Natural killer cell (primary cell): Measurements from ENCODE around the gene COMMD3. TPM values are rescaled to one million over a fixed set of nuclear protein-coding genes. Genes with fewer than 3 reads are reported as not detected.

ENCODE experiments used
- ATAC-seq, 3 donors: fragments of 150-1000 bp in 2 of 3; fragments of 200-7000 bp in 1 of 3; cut with Tn5 transposase; 1 replicate in 1 of 3; 2 replicates in 2 of 3; pipeline ENCODE4 v1.10.0; 2021; ENCODE audit warnings: mild to moderate bottlenecking in 2 of 3, moderate library complexity in 2 of 3
- DNase-seq, 2 donors: peaks; one replicate each; pipeline versions ENCODE4 v3.0.0 to v3.0.0-alpha.2; 2013 to 2021; ENCODE audit warnings: mixed read lengths in 1 of 2
- H3K27ac ChIP-seq: one replicate; pipeline ENCODE4 v1.5.1; 2013; ENCODE audit warnings: mild to moderate bottlenecking, low read length
- H3K27me3 ChIP-seq: one replicate; pipeline ENCODE4 v1.6.1; 2013; ENCODE audit warnings: low read length; ENCODE audit not compliant: control insufficient read depth, insufficient read depth
- H3K36me3 ChIP-seq: one replicate; pipeline ENCODE4 v1.6.1; 2013; ENCODE audit warnings: low read length; ENCODE audit not compliant: control insufficient read depth, insufficient read depth
- H3K4me1 ChIP-seq: one replicate; pipeline ENCODE4 v1.6.1; 2013; ENCODE audit warnings: low read length; ENCODE audit not compliant: control insufficient read depth, insufficient read depth
- H3K4me3 ChIP-seq: one replicate; pipeline ENCODE4 v1.5.1; 2013; ENCODE audit warnings: low read length
- H3K9me3 ChIP-seq: one replicate; pipeline ENCODE4 v1.6.1; 2013; ENCODE audit warnings: low read length; ENCODE audit not compliant: control insufficient read depth, insufficient read depth
- H3K27ac Mint-ChIP-seq, 2 donors: one replicate each; pipeline ENCODE4 v1.8.0; 2022; ENCODE audit warnings: mild to moderate bottlenecking in 2 of 2, mixed read lengths in 2 of 2, moderate library complexity in 1 of 2
- H3K27me3 Mint-ChIP-seq, 2 donors: one replicate each; pipeline ENCODE4 v1.8.0; 2022; ENCODE audit warnings: low read depth in 2 of 2, mixed read lengths in 2 of 2
- H3K36me3 Mint-ChIP-seq: one replicate; pipeline ENCODE4 v1.8.0; 2022; ENCODE audit warnings: mixed read lengths
- H3K4me1 Mint-ChIP-seq, 2 donors: one replicate each; pipeline ENCODE4 v1.8.0; 2022; ENCODE audit warnings: mixed read lengths in 2 of 2
- H3K4me3 Mint-ChIP-seq: one replicate; pipeline ENCODE4 v1.8.0; 2022; ENCODE audit warnings: mild to moderate bottlenecking, moderate library complexity, mixed read lengths
- H3K9me3 Mint-ChIP-seq, 2 donors: one replicate each; pipeline ENCODE4 v1.8.0; 2022; ENCODE audit warnings: mixed read lengths in 2 of 2
- CTCF ChIP-seq: fragments of 200-600 bp; IDR thresholded peaks from one replicate; pipeline ENCODE4 v1.8.0; 2022; ENCODE audit warnings: antibody characterized with exemption
- WGBS: methylation state at CpG from one replicate; pipeline ENCODE4 v1.1.7; 2013; ENCODE audit warnings: missing lambda C conversion rate; ENCODE audit not compliant: insufficient coverage; 5-methylcytosine and 5-hydroxymethylcytosine counted together
- intact Hi-C: fragments of 100-400 bp; cut with micrococcal nuclease; formaldehyde crosslinking; loops from one replicate; pipeline ENCODE4 v1.14.2; 2022
- total RNA-seq, 4 donors: library from RNA; stranded (reverse); fragments of 120-200 nt in 1 of 4; gene quantifications; one replicate each; pipeline versions ENCODE4 v1.2.3 to v1.2.4, GENCODE V29; 2013 to 2022

COMMD3 gene
- total RNA-seq, 3 donors from 2014 or later (not counting 1 experiment from before 2014, with no cell fraction given), result 43.1 to 48.3 (median 44.2) TPM

- peaks cover 38% of the 10 kb centered on the region for H3K4me1 ChIP-seq
- no peaks in the 10 kb centered on the region for H3K36me3 ChIP-seq
- ATAC-seq, result no peak
- H3K4me3 ChIP-seq, result peak overlapping the region; percentile 85
- no peak for TF ChIP-seq CTCF
- Mint-ChIP-seq H3K36me3 (no peaks in the 10 kb centered on the region), H3K4me1 (peaks cover 16 to 29% of the 10 kb centered on the region in 2 donors), H3K9me3 (no peaks in the 10 kb centered on the region), H3K4me3 (peak overlapping the region; percentile 89), H3K27ac (peak overlapping the region; percentile 86 to 91), H3K27me3 (peaks cover 59 to 66% of the 10 kb centered on the region in 2 donors)
- H3K27ac ChIP-seq, result peak overlapping the region; percentile 83
- peaks cover under 1% of the 10 kb centered on the region for H3K9me3 ChIP-seq
- WGBS, result 2% methylated on average over 12 of the region's 13 CpGs
- DNase-seq, result no peak
- intact Hi-C loops, result loop anchor here (1.0 to 10.0 kb wide), 7 partner anchors 24 to 821 kb away; partner anchors contain the start of gene COMMD3
- H3K27me3 ChIP-seq, result peaks cover 87% of the 10 kb centered on the region
Measured at GRCh38 chr10:22339761-22340328, 23.7 kb downstream of the COMMD3 start.

GRCh38 chr10:22340329-22341189 lies 24.4 kb downstream of the COMMD3 start:
- peaks cover 3% of the 10 kb centered on the region for H3K9me3 ChIP-seq
- H3K36me3 Mint-ChIP-seq, result no peaks in the 10 kb centered on the region
- no peaks in the 10 kb centered on the region for H3K36me3 ChIP-seq
- H3K4me1 Mint-ChIP-seq, result peaks cover 16 to 30% of the 10 kb centered on the region in 2 donors
- peak overlapping the region; percentile 83 for H3K27ac ChIP-seq
- H3K4me3 ChIP-seq, result peak overlapping the region; percentile 85
- peaks cover 38% of the 10 kb centered on the region for H3K4me1 ChIP-seq
- no peak for TF ChIP-seq CTCF
- no peaks in the 10 kb centered on the region for H3K9me3 Mint-ChIP-seq
- H3K27me3 ChIP-seq, result peaks cover 90% of the 10 kb centered on the region
- intact Hi-C loops, result loop anchor here (1.0 to 10.0 kb wide), 7 partner anchors 24 to 822 kb away; partner anchors contain the start of gene COMMD3
- H3K27ac Mint-ChIP-seq, result peak overlapping the region; percentile 86 to 91
- WGBS, result under 1% methylated on average over 98 of the region's 98 CpGs
- ATAC-seq (peak; percentile 56 to 73 (median 69)), DNase-seq (peak; percentile 63 to 88)
- H3K4me3 Mint-ChIP-seq, result peak overlapping the region; percentile 89
- H3K27me3 Mint-ChIP-seq, result peaks cover 62 to 68% of the 10 kb centered on the region in 2 donors

- intact Hi-C loops, result loop anchor here (2.0 to 10.0 kb wide), 6 partner anchors 89 to 823 kb away; no protein-coding TSS in a partner anchor
- 1% methylated on average over 39 of the region's 40 CpGs for WGBS
- peaks cover 16 to 23% of the 10 kb centered on the region in 2 donors for H3K4me1 Mint-ChIP-seq
- Histone ChIP-seq H3K27me3 (peaks cover 90% of the 10 kb centered on the region), H3K9me3 (peaks cover 8% of the 10 kb centered on the region), H3K4me3 (peak overlapping the region; percentile 29), H3K4me1 (peaks cover 34% of the 10 kb centered on the region), H3K27ac (no peak overlapping the region), H3K36me3 (no peaks in the 10 kb centered on the region)
- ATAC-seq (no peak), DNase-seq (peak in 1 of 2 donors; percentile 45)
- H3K36me3 Mint-ChIP-seq, result no peaks in the 10 kb centered on the region
- H3K4me3 Mint-ChIP-seq, result peak overlapping the region; percentile 65
- H3K27ac Mint-ChIP-seq, result peak overlapping the region; percentile 29 to 86
- H3K27me3 Mint-ChIP-seq, result peaks cover 62 to 72% of the 10 kb centered on the region in 2 donors
- H3K9me3 Mint-ChIP-seq, result peaks cover 0 to under 1% of the 10 kb centered on the region in 2 donors
- TF ChIP-seq CTCF, result no peak
Measured at GRCh38 chr10:22341190-22341925, 25.2 kb downstream of the COMMD3 start.
